H9 (cell line): Measurements from ENCODE around the gene AKT1. TPM values are rescaled to one million over a fixed set of nuclear protein-coding genes. Genes with fewer than 3 reads are reported as not detected.

Source experiments
- DNase-seq: peaks from one replicate; pipeline ENCODE4 v3.0.0-alpha.2; 2017
- H2AFZ ChIP-seq: one replicate; pipeline ENCODE4 v1.6.1; 2013; ENCODE audit warnings: mild to moderate bottlenecking, low read length, control low read depth, moderate library complexity
- H2AK5ac ChIP-seq: 2 replicates; pipeline ENCODE4 v1.6.1; 2013; ENCODE audit warnings: low read length, control low read depth, mixed read lengths; ENCODE audit not compliant: insufficient read length
- H2BK120ac ChIP-seq: one replicate; pipeline ENCODE4 v1.6.1; 2013; ENCODE audit warnings: low read depth, mild to moderate bottlenecking, low read length, control low read depth, inconsistent platforms; ENCODE audit not compliant: poor library complexity, severe bottlenecking
- H2BK12ac ChIP-seq: 2 replicates; pipeline ENCODE4 v1.6.1; 2013; ENCODE audit warnings: low read length, control low read depth, mixed read lengths, low read depth; ENCODE audit not compliant: insufficient read length
- H2BK15ac ChIP-seq: 2 replicates; pipeline ENCODE4 v1.6.1; 2013; ENCODE audit warnings: low read depth, low read length, control low read depth
- H2BK20ac ChIP-seq: one replicate; pipeline ENCODE4 v1.6.1; 2013; ENCODE audit warnings: low read depth, mild to moderate bottlenecking, low read length, control low read depth, inconsistent platforms; ENCODE audit not compliant: poor library complexity, severe bottlenecking
- H2BK5ac ChIP-seq: 2 replicates; pipeline ENCODE4 v1.6.1; 2013; ENCODE audit warnings: low read length, control low read depth, mixed read lengths; ENCODE audit not compliant: insufficient read length
- H3K14ac ChIP-seq: 2 replicates; pipeline ENCODE4 v1.6.1; 2013; ENCODE audit warnings: low read length, control low read depth; ENCODE audit not compliant: insufficient read depth
- H3K18ac ChIP-seq: 2 replicates; pipeline ENCODE4 v1.6.1; 2013; ENCODE audit warnings: low read depth, mild to moderate bottlenecking, mixed read lengths, low read length, control low read depth; ENCODE audit not compliant: insufficient read length
- H3K23ac ChIP-seq: 2 replicates; pipeline ENCODE4 v1.6.1; 2013; ENCODE audit warnings: low read length, control low read depth, mixed read lengths, low read depth; ENCODE audit not compliant: insufficient read length
- H3K23me2 ChIP-seq: 2 replicates; pipeline ENCODE4 v1.6.1; 2013; ENCODE audit warnings: low read depth, mild to moderate bottlenecking, mixed read lengths, low read length, control low read depth; ENCODE audit not compliant: insufficient read length, poor library complexity, severe bottlenecking
- H3K27ac ChIP-seq: 2 replicates; pipeline ENCODE4 v1.5.1; 2013; ENCODE audit warnings: low read length, control low read depth, mixed read lengths, low read depth; ENCODE audit not compliant: insufficient read length
- H3K27me3 ChIP-seq: 2 replicates; pipeline ENCODE4 v1.6.1; 2013; ENCODE audit warnings: low read length, control low read depth, inconsistent platforms; ENCODE audit not compliant: insufficient read depth
- H3K4ac ChIP-seq: 2 replicates; pipeline ENCODE4 v1.6.1; 2013; ENCODE audit warnings: low read depth, mild to moderate bottlenecking, control low read depth, inconsistent platforms, low read length, moderate library complexity
- H3K4me1 ChIP-seq: 2 replicates; pipeline ENCODE4 v1.6.1; 2013; ENCODE audit warnings: low read length, control low read depth, inconsistent platforms; ENCODE audit not compliant: insufficient read depth
- H3K4me2 ChIP-seq: 2 replicates; pipeline ENCODE4 v1.6.1; 2013; ENCODE audit warnings: low read length, control low read depth, mixed read lengths; ENCODE audit not compliant: insufficient read length, insufficient read depth
- H3K56ac ChIP-seq: 2 replicates; pipeline ENCODE4 v1.6.1; 2013; ENCODE audit warnings: low read depth, mild to moderate bottlenecking, mixed read lengths, low read length, control low read depth; ENCODE audit not compliant: insufficient read length
- H3K79me1 ChIP-seq: 2 replicates; pipeline ENCODE4 v1.6.1; 2013; ENCODE audit warnings: low read depth, mild to moderate bottlenecking, moderate library complexity, low read length, control low read depth, inconsistent platforms; ENCODE audit not compliant: insufficient read depth, poor library complexity, severe bottlenecking
- H3K79me2 ChIP-seq: 2 replicates; pipeline ENCODE4 v1.6.1; 2013; ENCODE audit warnings: low read length, control low read depth, inconsistent platforms; ENCODE audit not compliant: insufficient read depth
- H3K9ac ChIP-seq: 2 replicates; pipeline ENCODE4 v1.6.1; 2013; ENCODE audit warnings: low read length, control low read depth, mixed read lengths; ENCODE audit not compliant: insufficient read length; ENCODE audit errors: extremely low read depth
- H3K9me3 ChIP-seq: one replicate; pipeline ENCODE4 v1.6.1; 2013; ENCODE audit warnings: low read depth, low read length, inconsistent platforms; ENCODE audit not compliant: control insufficient read depth
- H3T11ph ChIP-seq: one replicate; pipeline ENCODE4 v1.6.1; 2013; ENCODE audit warnings: mild to moderate bottlenecking, low read length, control low read depth, inconsistent platforms
- H4K20me1 ChIP-seq: one replicate; pipeline ENCODE4 v1.6.1; 2013; ENCODE audit not compliant: control insufficient read depth, insufficient read length, insufficient read depth
- H4K5ac ChIP-seq: 2 replicates; pipeline ENCODE4 v1.6.1; 2013; ENCODE audit warnings: low read depth, mild to moderate bottlenecking, mixed read lengths, low read length, control low read depth; ENCODE audit not compliant: insufficient read length
- H4K8ac ChIP-seq: replicated peaks from 2 replicates; pipeline ENCODE4 v1.6.1; 2013; ENCODE audit warnings: low read length, control low read depth, mixed read lengths, low read depth; ENCODE audit not compliant: insufficient read length
- H4K91ac ChIP-seq: 2 replicates; pipeline ENCODE4 v1.6.1; 2013; ENCODE audit warnings: low read depth, mild to moderate bottlenecking, moderate library complexity, mixed read lengths, low read length, control low read depth; ENCODE audit not compliant: insufficient read length
- H3K27ac Mint-ChIP-seq, 3 experiments: 2 replicates in 2 of 3; 3 replicates in 1 of 3; pipeline ENCODE4 v1.8.0; 2020 to 2021; ENCODE audit warnings: mixed read lengths in 3 of 3, mild to moderate bottlenecking in 1 of 3, moderate library complexity in 1 of 3
- H3K27me3 Mint-ChIP-seq: 2 replicates; pipeline ENCODE4 v1.8.0; 2021; ENCODE audit warnings: low read depth, mild to moderate bottlenecking, moderate library complexity, mixed read lengths
- H3K36me3 Mint-ChIP-seq, 3 experiments: 2 replicates in 2 of 3; 3 replicates in 1 of 3; pipeline ENCODE4 v1.8.0; 2020 to 2021; ENCODE audit warnings: low read depth in 3 of 3, mixed read lengths in 3 of 3; ENCODE audit not compliant: insufficient read depth in 1 of 3
- H3K4me1 Mint-ChIP-seq, 2 experiments: 2 replicates each; pipeline ENCODE4 v1.8.0; 2020; ENCODE audit warnings: mixed read lengths in 2 of 2
- H3K4me3 Mint-ChIP-seq, 2 experiments: 2 replicates in 1 of 2; 3 replicates in 1 of 2; pipeline ENCODE4 v1.8.0; 2020 to 2021; ENCODE audit warnings: mild to moderate bottlenecking in 2 of 2, mixed read lengths in 2 of 2, moderate library complexity in 1 of 2
- H3K9me3 Mint-ChIP-seq, 2 experiments: 2 replicates in 1 of 2; 3 replicates in 1 of 2; pipeline ENCODE4 v1.8.0; 2020; ENCODE audit warnings: mild to moderate bottlenecking in 2 of 2, mixed read lengths in 2 of 2, moderate library complexity in 1 of 2
- CTCF ChIP-seq: fragments of 200-600 bp; sonication (generic); conservative IDR thresholded peaks from 3 replicates; pipeline ENCODE4 v1.8.0; 2021; ENCODE audit warnings: antibody characterized with exemption, mild to moderate bottlenecking
- WGBS: extraction: QIAGEN DNeasy Blood & Tissue Kit; methylation state at CpG from one replicate; pipeline ENCODE4 v1.1.7; 2013; ENCODE audit warnings: missing lambda C conversion rate, low lambda C conversion rate, mixed read lengths; ENCODE audit not compliant: insufficient read length; ENCODE audit errors: extremely low coverage; 5-methylcytosine and 5-hydroxymethylcytosine counted together
- total RNA-seq: library from RNA; stranded (reverse); gene quantifications from 2 replicates; pipeline ENCODE4 v1.2.1, GENCODE V29; 2021

Gene AKT1
- total RNA-seq, 1 experiment from 2014 or later = 101 TPM

- H3K9ac ChIP-seq = no peak within 1 kb of the TSS
- H3K14ac ChIP-seq = peak within 1 kb of the TSS; percentile 74; the same call in 1 of the 2 replicates
- H3K27ac ChIP-seq = no peak within 1 kb of the TSS
- H4K91ac ChIP-seq = no peak within 1 kb of the TSS
- no peak within 1 kb of the TSS for H3K56ac ChIP-seq
- Mint-ChIP-seq H3K27me3 (peaks cover 21% of the 10 kb centered on the region), H3K4me1 (peaks cover 6 to 9% of the 10 kb centered on the region in 2 experiments), H3K27ac (no peak within 1 kb of the TSS), H3K36me3 (peaks cover 3 to 7% (median 6%) of the 10 kb centered on the region in 3 experiments; a peak in 5 of 7 replicates), H3K4me3 (peak within 1 kb of the TSS; percentile 65 to 79), H3K9me3 (no peaks in the 10 kb centered on the region; a peak in 1 of 5 replicates)
- H2BK5ac ChIP-seq = no peak within 1 kb of the TSS
- no peak within 1 kb of the TSS for H3K23ac ChIP-seq
- H2AFZ ChIP-seq = no peak within 1 kb of the TSS
- H2BK12ac ChIP-seq = no peak within 1 kb of the TSS
- TF ChIP-seq CTCF = peak; percentile 100
- no peak within 1 kb of the TSS for H2BK20ac ChIP-seq
- no peaks in the 10 kb centered on the region for H3K79me1 ChIP-seq
- H4K5ac ChIP-seq = no peak within 1 kb of the TSS
- WGBS = no CpG with 5 or more reads among the region's 82 CpGs
- H3K9me3 ChIP-seq = no peaks in the 10 kb centered on the region
- H3T11ph ChIP-seq = no peak within 1 kb of the TSS
- peaks cover 5% of the 10 kb centered on the region for H4K20me1 ChIP-seq
- no peak within 1 kb of the TSS for H2AK5ac ChIP-seq
- H2BK120ac ChIP-seq = no peak within 1 kb of the TSS
- H4K8ac ChIP-seq = no peak within 1 kb of the TSS
- peak within 1 kb of the TSS; percentile 21 for H3K18ac ChIP-seq
- H2BK15ac ChIP-seq = no peak within 1 kb of the TSS
- H3K79me2 ChIP-seq = no peaks in the 10 kb centered on the region
- H3K4me2 ChIP-seq = peak within 1 kb of the TSS; percentile 63
- H3K23me2 ChIP-seq = no peaks in the 10 kb centered on the region
- peak; percentile 69 for DNase-seq
- no peaks in the 10 kb centered on the region; the same call in 1 of the 2 replicates for H3K27me3 ChIP-seq
- H3K4me1 ChIP-seq = no peaks in the 10 kb centered on the region
- H3K4ac ChIP-seq = no peak within 1 kb of the TSS
Observed at GRCh38 chr14:104723651-104724406, 71.7 kb downstream of the AKT1 start, which contains the start of gene ADSS1. TSS of gene ADSS1 (plus strand) at chr14:104724229. CDS start at chr14:104724271, 42 bp downstream.
